ENCODE measurements around the gene RNF214. TPM values are rescaled to one million over a fixed set of nuclear protein-coding genes. Genes with fewer than 3 reads are reported as not detected.
A peak's percentile ranks its signal among the peaks of the same experiment; 100 is the strongest.
"Not testable (repeated sequence)": the region's sequence is repeated elsewhere in the genome, so short reads cannot be mapped to it uniquely, and the experiment has no call there.

RNF214 gene
- total RNA-seq, 1 donor from 2014 or later = 5.8 TPM

GRCh38 chr11:117269856-117270255 lies 37.4 kb downstream of the RNF214 start:
- DNase-seq (ENCODE audit: low read depth) (no peak), FAIRE-seq (no peak)
- H3K27me3 ChIP-seq (ENCODE audit: control insufficient read depth, insufficient read depth, low read length) = no peaks in the 10 kb centered on the region
- no peak for TF ChIP-seq CTCF (IDR thresholded peaks at IDR 0.05; ENCODE audit: insufficient read depth, low read length, severe bottlenecking)
- no peak overlapping the region for H3K4me3 ChIP-seq (ENCODE audit: low read depth, low read length)
- no peaks in the 10 kb centered on the region for H3K36me3 ChIP-seq (ENCODE audit: control insufficient read depth, insufficient read depth, low read length)

- FAIRE-seq (no peak), DNase-seq (ENCODE audit: low read depth) (no peak)
- Histone ChIP-seq H3K4me3 (ENCODE audit: low read depth, low read length) (no peak overlapping the region), H3K27me3 (ENCODE audit: control insufficient read depth, insufficient read depth, low read length) (no peaks in the 10 kb centered on the region), H3K36me3 (ENCODE audit: control insufficient read depth, insufficient read depth, low read length) (no peaks in the 10 kb centered on the region)
- no peak for TF ChIP-seq CTCF (IDR thresholded peaks at IDR 0.05; ENCODE audit: insufficient read depth, low read length, severe bottlenecking)
These were observed 38.7 kb downstream of the RNF214 start for GRCh38 chr11:117271208-117271607.

GRCh38 chr11:117272175-117272574 lies 39.7 kb downstream of the RNF214 start:
- H3K36me3 ChIP-seq (ENCODE audit: control insufficient read depth, insufficient read depth, low read length); H3K4me3 ChIP-seq (ENCODE audit: low read depth, low read length); FAIRE-seq; H3K27me3 ChIP-seq (ENCODE audit: control insufficient read depth, insufficient read depth, low read length); DNase-seq (ENCODE audit: low read depth): not testable (repeated sequence)

- Histone ChIP-seq H3K4me3 (ENCODE audit: low read depth, low read length) (no peak overlapping the region), H3K27me3 (ENCODE audit: control insufficient read depth, insufficient read depth, low read length) (no peaks in the 10 kb centered on the region), H3K36me3 (ENCODE audit: control insufficient read depth, insufficient read depth, low read length) (no peaks in the 10 kb centered on the region)
- DNase-seq (ENCODE audit: low read depth) (peak; percentile 49), FAIRE-seq (no peak)
- no peak for TF ChIP-seq CTCF (IDR thresholded peaks at IDR 0.05; ENCODE audit: insufficient read depth, low read length, severe bottlenecking)
These were observed 41.2 kb downstream of the RNF214 start for GRCh38 chr11:117273550-117274289.

GRCh38 chr11:117278347-117278746 lies 45.9 kb downstream of the RNF214 start:
- H3K27me3 ChIP-seq (ENCODE audit: control insufficient read depth, insufficient read depth, low read length) = no peaks in the 10 kb centered on the region
- FAIRE-seq (no peak), DNase-seq (ENCODE audit: low read depth) (no peak)
- TF ChIP-seq CTCF (IDR thresholded peaks at IDR 0.05; ENCODE audit: insufficient read depth, low read length, severe bottlenecking) = no peak
- peaks cover 4% of the 10 kb centered on the region for H3K36me3 ChIP-seq (ENCODE audit: control insufficient read depth, insufficient read depth, low read length)
- H3K4me3 ChIP-seq (ENCODE audit: low read depth, low read length) = no peak overlapping the region

GRCh38 chr11:117279711-117280376 lies 47.4 kb downstream of the RNF214 start:
- TF ChIP-seq CTCF (IDR thresholded peaks at IDR 0.05; ENCODE audit: insufficient read depth, low read length, severe bottlenecking) = no peak
- H3K27me3 ChIP-seq (ENCODE audit: control insufficient read depth, insufficient read depth, low read length) = no peaks in the 10 kb centered on the region
- FAIRE-seq (no peak), DNase-seq (ENCODE audit: low read depth) (no peak)
- H3K36me3 ChIP-seq (ENCODE audit: control insufficient read depth, insufficient read depth, low read length) = peaks cover 6% of the 10 kb centered on the region
- no peak overlapping the region for H3K4me3 ChIP-seq (ENCODE audit: low read depth, low read length)
